CD4-positive, alpha-beta T cell treated with Interferon alpha-2 for 1 hour (primary cell): ENCODE results near the gene EPN1.
"Not testable (repeated sequence)": the region's sequence is repeated elsewhere in the genome, so short reads cannot be mapped to it uniquely, and the experiment has no call there.

Experiments
- DNase-seq, 2 donors: peaks; one replicate each; pipeline ENCODE4 v3.0.0-alpha.2; 2020 to 2022

Gene EPN1

GRCh38 chr19:55694656-55695491, 19.8 kb downstream of the EPN1 start:
- no peak for DNase-seq

GRCh38 chr19:55695511-55696290, 20.7 kb downstream of the EPN1 start:
- DNase-seq = no peak

GRCh38 chr19:55696301-55697068, 21.5 kb downstream of the EPN1 start:
- no peak for DNase-seq

GRCh38 chr19:55697069-55697440, 22.0 kb downstream of the EPN1 start:
- no peak for DNase-seq

- no peak for DNase-seq
Observed at GRCh38 chr19:55697698-55698097, 22.7 kb downstream of the EPN1 start.

GRCh38 chr19:55698256-55698655, 23.2 kb downstream of the EPN1 start:
- no peak for DNase-seq

- DNase-seq = no peak
Observed at GRCh38 chr19:55699221-55699620, 24.2 kb downstream of the EPN1 start.

GRCh38 chr19:55700813-55701212, 25.8 kb downstream of the EPN1 start:
- DNase-seq = no peak

- no peak for DNase-seq
Observed at GRCh38 chr19:55702131-55702627, 27.2 kb downstream of the EPN1 start.

GRCh38 chr19:55703790-55704215, 28.8 kb downstream of the EPN1 start:
- DNase-seq = peak; percentile 24 to 40

- DNase-seq = no peak
Observed at GRCh38 chr19:55704494-55705245, 29.6 kb downstream of the EPN1 start.

- no peak for DNase-seq
Observed at GRCh38 chr19:55705972-55706371, 30.9 kb downstream of the EPN1 start.

- no peak for DNase-seq
Observed at GRCh38 chr19:55711719-55712118, 36.7 kb downstream of the EPN1 start.

- no peak for DNase-seq
Observed at GRCh38 chr19:55712804-55713631, 38.0 kb downstream of the EPN1 start.

GRCh38 chr19:55716531-55716930, 41.5 kb downstream of the EPN1 start:
- no peak for DNase-seq

GRCh38 chr19:55717251-55717650, 42.2 kb downstream of the EPN1 start:
- DNase-seq = no peak

GRCh38 chr19:55717879-55718711, 43.1 kb downstream of the EPN1 start:
- DNase-seq = not testable (repeated sequence)

GRCh38 chr19:55720214-55720746, 45.3 kb downstream of the EPN1 start:
- no peak for DNase-seq

GRCh38 chr19:55720801-55721200, 45.8 kb downstream of the EPN1 start:
- DNase-seq = no peak

- no peak for DNase-seq
Observed at GRCh38 chr19:55723491-55723890, 48.5 kb downstream of the EPN1 start.
